ENCODE data around the gene P4HA2. TPM values are rescaled to one million over a fixed set of nuclear protein-coding genes. Genes with fewer than 3 reads are reported as not detected.

P4HA2 gene
- total and polyA plus RNA-seq, 2 of the 8 experiments (the other 6 are each of a cell fraction or from before 2014, with no cell fraction given) = 7.4 to 9.3 TPM

- H3K27me3 ChIP-seq (replicated peaks in 1 of 4; ENCODE audit: control insufficient read depth in 3 of 4, extremely low read depth in 1 of 4, insufficient read depth in 3 of 4, low read length in 3 of 4) = no peaks in the 10 kb centered on the region
- H3K36me3 ChIP-seq (ENCODE audit: control insufficient read depth in 2 of 4, insufficient read depth in 4 of 4, low read length in 3 of 4) = no peaks in the 10 kb centered on the region
- no peak overlapping the region for H2BK12ac ChIP-seq (ENCODE audit: low read depth, low read length)
- POLR2A ChIA-PET (ENCODE audit: partially characterized antibody) = no interaction called here
- H3K23me2 ChIP-seq (ENCODE audit: low read depth, low read length) = no peaks in the 10 kb centered on the region
- no peaks in the 10 kb centered on the region for H3K4me1 ChIP-seq (replicated peaks in 1 of 4; ENCODE audit: control insufficient read depth in 3 of 4, insufficient read depth in 4 of 4, low read length in 3 of 4)
- no peak overlapping the region for H4K5ac ChIP-seq (ENCODE audit: insufficient read length, low read depth, low read length)
- peak in 1 of 2 experiments; percentile 11 for DNase-seq (ENCODE audit: low read depth in 1 of 2, low spot score in 2 of 2)
- H3K18ac ChIP-seq (ENCODE audit: extremely low read depth, low read length) = no peak overlapping the region
- H4K20me1 ChIP-seq (replicated peaks in 1 of 2; ENCODE audit: control insufficient read depth in 1 of 2, insufficient read depth in 2 of 2, low read length in 2 of 2) = no peaks in the 10 kb centered on the region
- H3K56ac ChIP-seq (replicated peaks; ENCODE audit: insufficient read length, low read depth, low read length) = no peak overlapping the region
- H3K4ac ChIP-seq (replicated peaks; ENCODE audit: insufficient read length, low read depth, low read length) = no peak overlapping the region
- H3K4me2 ChIP-seq (ENCODE audit: insufficient read depth in 1 of 2, low read depth in 2 of 2, low read length in 2 of 2) = no peak overlapping the region
- no peak overlapping the region for H2BK120ac ChIP-seq (replicated peaks; ENCODE audit: low read depth, low read length)
- no peak overlapping the region for H2AFZ ChIP-seq (ENCODE audit: low read length)
- H3K9me3 ChIP-seq (ENCODE audit: insufficient read depth in 2 of 2, low read depth in 1 of 2, low read length in 1 of 2) = no peaks in the 10 kb centered on the region
- no peak overlapping the region for H4K8ac ChIP-seq (ENCODE audit: extremely low read depth, insufficient read depth, low read length)
- no peak overlapping the region for H3K23ac ChIP-seq (ENCODE audit: insufficient read length)
- H2BK5ac ChIP-seq (ENCODE audit: low read depth, low read length) = 0 out of 2 replicates have a peak overlapping the region, but pooled peaks have one; percentile 6
- H4K91ac ChIP-seq (replicated peaks; ENCODE audit: insufficient read length, low read length) = no peak overlapping the region
- no peak overlapping the region for H3K27ac ChIP-seq (ENCODE audit: low read depth, low read length)
- H3K79me2 ChIP-seq (ENCODE audit: control insufficient read depth in 1 of 2, insufficient read depth in 2 of 2, low read length in 2 of 2) = no peaks in the 10 kb centered on the region
- no peak overlapping the region for H3K14ac ChIP-seq (ENCODE audit: insufficient read length)
- no peak overlapping the region for H3K9ac ChIP-seq (replicated peaks in 1 of 4; ENCODE audit: extremely low read depth in 1 of 4, low read depth in 3 of 4, low read length in 3 of 4)
- H2BK20ac ChIP-seq (ENCODE audit: low read length) = no peak overlapping the region
- H3K79me1 ChIP-seq (ENCODE audit: low read depth, low read length) = no peaks in the 10 kb centered on the region
- no peak for FAIRE-seq
- CTCF ChIA-PET (ENCODE audit: partially characterized antibody) = interaction anchor here (2.7 to 7.4 kb wide), 2 partner anchors 10 to 40 kb away, joined by 11 to 46 read pairs; no protein-coding TSS in a partner anchor
- no peak overlapping the region for H3K4me3 ChIP-seq (ENCODE audit: extremely low read depth in 1 of 4, insufficient read depth in 2 of 4, low read depth in 3 of 4, low read length in 4 of 4)
- no peak overlapping the region for H2BK15ac ChIP-seq (ENCODE audit: low read length)
- WGBS, 2 experiments (ENCODE audit: extremely low coverage in 1 of 2, insufficient coverage in 1 of 2, insufficient read length in 1 of 2, insufficient replicate concordance in 2 of 2, low coverage in 1 of 2, low lambda C conversion rate in 2 of 2, missing lambda C conversion rate in 1 of 2) = 82% methylated on average over 5 of the region's 5 CpGs; no CpG with 5 or more reads in 1 of the 2 experiments
- no peak overlapping the region for H2AK5ac ChIP-seq (ENCODE audit: low read depth, low read length)
- TF ChIP-seq USF2 (IDR thresholded peaks at IDR 0.05; ENCODE audit: low read length) (no peak), SAP30 (IDR thresholded peaks at IDR 0.05; ENCODE audit: insufficient read depth, insufficient replicate concordance, low read length) (no peak), RNF2 (IDR thresholded peaks at IDR 0.05; ENCODE audit: borderline replicate concordance, low read depth, low read length, missing control alignments, poor library complexity, severe bottlenecking) (no peak), NANOG (IDR thresholded peaks at IDR 0.05; ENCODE audit: insufficient read depth, low read depth, low read length, poor library complexity, severe bottlenecking) (no peak), YY1 (IDR thresholded peaks at IDR 0.05; ENCODE audit: low read depth, low read length) (no peak), KDM1A (IDR thresholded peaks at IDR 0.05; ENCODE audit: borderline replicate concordance, low read length) (no peak), SUZ12 (IDR thresholded peaks at IDR 0.05; ENCODE audit: low read length) (no peak), SIX5 (IDR thresholded peaks at IDR 0.05; ENCODE audit: low read depth, low read length) (no peak), RBBP5 (IDR thresholded peaks at IDR 0.05; ENCODE audit: borderline replicate concordance, low read depth, low read length) (no peak), CBX8 (IDR thresholded peaks at IDR 0.05; ENCODE audit: borderline replicate concordance, low read depth, low read length) (no peak)
Measured at GRCh38 chr5:132199116-132199680, 28.5 kb downstream of the P4HA2 start.

Data from H1 (cell line).